ENCODE data around the gene BMP6. TPM values are rescaled to one million over a fixed set of nuclear protein-coding genes. Genes with fewer than 3 reads are reported as not detected.

Gene BMP6
- total and polyA plus RNA-seq, 10 of the 15 experiments (the other 5 are each of a cell fraction or from before 2014, with no cell fraction given) = 0.02 to 0.15 (median 0.05) TPM; not detected in 5

- TF ChIP-seq CEBPZ (IDR thresholded peaks at IDR 0.05; ENCODE audit: low read depth, low read length) (no peak), EZH2 (IDR thresholded peaks at IDR 0.05; ENCODE audit: borderline replicate concordance, control insufficient read depth, low read depth, low read length) (no peak), PAX8 (IDR thresholded peaks at IDR 0.05) (no peak)
Observed at GRCh38 chr6:7770111-7770510, 44.2 kb downstream of the BMP6 start (continued).

GRCh38 chr6:7770601-7771000 lies 44.7 kb downstream of the BMP6 start:
- no peak overlapping the region for H3K4me2 ChIP-seq (ENCODE audit: control insufficient read depth, insufficient read depth)
- POLR2A ChIA-PET = no interaction called here

More at GRCh38 chr6:7770601-7771000, 44.7 kb downstream of the BMP6 start:
- no peaks in the 10 kb centered on the region for H3K4me1 ChIP-seq (ENCODE audit: control insufficient read depth, insufficient read depth, low read length)
- no peak overlapping the region for H3K27ac ChIP-seq (ENCODE audit: control insufficient read depth, insufficient read depth)
- DNase-seq (ENCODE audit: low read depth, low spot score) (no peak), FAIRE-seq (no peak), ATAC-seq (no peak)
- H4K20me1 ChIP-seq (ENCODE audit: control insufficient read depth, insufficient read depth) = no peaks in the 10 kb centered on the region
- SMC1A ChIA-PET (ENCODE audit: uncharacterized antibody, unreplicated experiment) = no interaction called here
- BruUV-seq (replicated peaks) = no TSS peak
- 66% methylated on average over 3 of the region's 3 CpGs for WGBS (ENCODE audit: insufficient coverage, insufficient replicate concordance, low lambda C conversion rate, missing lambda C conversion rate)
- RAD21 ChIA-PET (ENCODE audit: unreplicated experiment) = no interaction called here
- CTCF ChIA-PET = no interaction called here
- H3K4me3 ChIP-seq = no peak overlapping the region
- no peaks in the 10 kb centered on the region for H3K9me3 ChIP-seq (replicated peaks; ENCODE audit: control insufficient read depth, insufficient read depth, low read length)
- in situ Hi-C loops (cut with MboI) = no loop called here
- H3K9ac ChIP-seq (ENCODE audit: control insufficient read depth, insufficient read depth, low read length) = no peak overlapping the region
- no peak overlapping the region for H2AFZ ChIP-seq (ENCODE audit: control insufficient read depth, low read depth, low read length)
- no peaks in the 10 kb centered on the region for H3K79me2 ChIP-seq (ENCODE audit: control insufficient read depth, insufficient read depth, low read length)
- no peaks in the 10 kb centered on the region for H3K36me3 ChIP-seq (ENCODE audit: control insufficient read depth in 2 of 2, insufficient read depth in 2 of 2, low read length in 1 of 2)
- TF ChIP-seq E2F8 (IDR thresholded peaks at IDR 0.05; ENCODE audit: low read depth, partially characterized antibody) (no peak), REST (IDR thresholded peaks at IDR 0.05; ENCODE audit: low read depth, low read length) (no peak), MYB (IDR thresholded peaks at IDR 0.05; ENCODE audit: borderline replicate concordance, low read depth, low read length) (no peak), ZZZ3 (IDR thresholded peaks at IDR 0.05; ENCODE audit: control insufficient read depth, insufficient read length, low read depth) (no peak)
- no peaks in the 10 kb centered on the region; a peak in 2 of 4 replicates for H3K27me3 ChIP-seq (replicated peaks in 1 of 2; ENCODE audit: control insufficient read depth in 2 of 2, insufficient read depth in 2 of 2, low read length in 1 of 2)
- intact Hi-C loops (cut with micrococcal nuclease; ENCODE audit: unreplicated experiment) = no loop called here
